HCT116 (cell line): ENCODE data around the gene GSN. TPM values are rescaled to one million over a fixed set of nuclear protein-coding genes. Genes with fewer than 3 reads are reported as not detected.

Experiments used
- ATAC-seq: fragments of 200-7000 bp; cut with Tn5 transposase; 2 replicates; pipeline ENCODE4 v1.9.1; 2020; ENCODE audit warnings: mild to moderate bottlenecking, moderate library complexity
- BruUV-seq: library from RNA; stranded (reverse); fragments of 400-500 nt; replicated peaks from 2 replicates; lab custom pipeline; 2021; lab: Mats Ljungman, UMichigan
- CTCF ChIA-PET: fragments of 300-600 bp; sonication (Branson Sonifier 250); formaldehyde crosslinking; loops from one replicate; lab custom pipeline; 2021; ENCODE audit warnings: antibody characterized with exemption; lab: Charles Lee
- POLR2A ChIA-PET: fragments of 300-600, 350-600 bp; sonication (Branson Sonifier 250); formaldehyde crosslinking; loops from one replicate; lab custom pipeline; 2021; ENCODE audit warnings: antibody characterized with exemption; lab: Charles Lee
- RAD21 ChIA-PET, 2 experiments: fragments of 300-600 bp; sonication (Branson Sonifier 250); formaldehyde crosslinking; loops; one replicate each; lab custom pipeline; 2023; ENCODE audit warnings: low total read pairs in 2 of 2; ENCODE audit not compliant: uncharacterized antibody in 2 of 2, unreplicated experiment in 2 of 2, low non-redundant PET in 1 of 2; lab: Charles Lee
- DNase-seq: peaks from one replicate; pipeline ENCODE4 v3.0.0-alpha.2; 2010; ENCODE audit warnings: low read depth, low spot score
- H2AFZ ChIP-seq: fragments of 200-600 bp; shearing (Covaris generic), sonication (generic); 2 replicates; pipeline ENCODE4 v1.6.1; 2017; ENCODE audit warnings: low read depth, mixed run types, mixed read lengths, antibody characterized with exemption, low read length; ENCODE audit not compliant: poor library complexity, severe bottlenecking
- H3K27ac ChIP-seq: 2 replicates; pipeline ENCODE4 v1.5.1; 2012; ENCODE audit warnings: low read depth, low read length
- H3K27me3 ChIP-seq: fragments of 200-600 bp; sonication (generic); 2 replicates; pipeline ENCODE4 v1.6.1; 2016; ENCODE audit warnings: mixed run types, low read length, mixed read lengths; ENCODE audit not compliant: insufficient read depth
- H3K36me3 ChIP-seq, 2 experiments: fragments of 200-500 bp in 1 of 2; fragments of 200-600 bp in 1 of 2; sonication (Bioruptor generic) in 1 of 2; sonication (generic) in 1 of 2; 2 replicates each; pipeline versions ENCODE4 v1.5.1 to v1.6.1; 2014 to 2016; ENCODE audit warnings: low read length in 2 of 2, inconsistent platforms in 1 of 2, mixed read lengths in 1 of 2, mixed run types in 1 of 2; ENCODE audit not compliant: insufficient read depth in 2 of 2, control insufficient read depth in 1 of 2
- H3K4me1 ChIP-seq, 2 experiments: fragments of 200-600 bp in 1 of 2; sonication (generic) in 1 of 2; 2 replicates each; pipeline versions ENCODE4 v1.5.1 to v1.6.1; 2012 to 2017; ENCODE audit warnings: low read length in 2 of 2, inconsistent platforms in 1 of 2, mild to moderate bottlenecking in 1 of 2, mixed read lengths in 1 of 2, mixed run types in 1 of 2, moderate library complexity in 1 of 2; ENCODE audit not compliant: insufficient read depth in 2 of 2, control insufficient read depth in 1 of 2
- H3K4me2 ChIP-seq: fragments of 200-600 bp; sonication (generic); 2 replicates; pipeline ENCODE4 v1.6.1; 2017; ENCODE audit warnings: mixed run types, low read length, mixed read lengths
- H3K4me3 ChIP-seq, 2 experiments: fragments of 200-600 bp in 1 of 2; sonication (generic) in 1 of 2; replicated peaks in 1 of 2; 2 replicates each; pipeline ENCODE4 v1.5.1; 2011 to 2016; ENCODE audit warnings: low read length in 2 of 2, control low read depth in 1 of 2, low read depth in 1 of 2, mild to moderate bottlenecking in 1 of 2, mixed read lengths in 1 of 2, mixed run types in 1 of 2
- H3K79me2 ChIP-seq: fragments of 200-600 bp; sonication (generic); 2 replicates; pipeline ENCODE4 v1.6.1; 2017; ENCODE audit warnings: mild to moderate bottlenecking, mixed run types, low read length, moderate library complexity, mixed read lengths; ENCODE audit not compliant: insufficient read depth
- H3K9ac ChIP-seq: fragments of 200-600 bp; sonication (generic); 2 replicates; pipeline ENCODE4 v1.6.1; 2016; ENCODE audit warnings: low read length, mixed read lengths
- H3K9me2 ChIP-seq: fragments of 200-600 bp; sonication (generic), shearing (Covaris generic); 2 replicates; pipeline ENCODE4 v1.6.1; 2017; ENCODE audit warnings: mixed run types, mild to moderate bottlenecking, moderate library complexity; ENCODE audit not compliant: insufficient read depth
- H3K9me3 ChIP-seq, 2 experiments: fragments of 200-500 bp in 1 of 2; fragments of 200-600 bp in 1 of 2; sonication (Bioruptor generic) in 1 of 2; sonication (generic) in 1 of 2; 2 replicates each; pipeline ENCODE4 v1.6.1; 2014 to 2017; ENCODE audit warnings: low read length in 2 of 2, mixed read lengths in 2 of 2, inconsistent platforms in 1 of 2, low read depth in 1 of 2, mild to moderate bottlenecking in 1 of 2, mixed run types in 1 of 2, moderate library complexity in 1 of 2; ENCODE audit not compliant: control insufficient read depth in 1 of 2, insufficient read depth in 1 of 2
- H4K20me1 ChIP-seq: fragments of 200-600 bp; sonication (generic), shearing (Covaris generic); 2 replicates; pipeline ENCODE4 v1.6.1; 2017; ENCODE audit warnings: mixed run types, mild to moderate bottlenecking, moderate library complexity; ENCODE audit not compliant: insufficient read depth
- ATF3 ChIP-seq: IDR thresholded peaks from 2 replicates; pipeline ENCODE4 v1.6.1; 2012
- CBX3 ChIP-seq: IDR thresholded peaks from 2 replicates; pipeline ENCODE4 v1.6.1; 2012; ENCODE audit warnings: low read depth
- CEBPB ChIP-seq: IDR thresholded peaks from 2 replicates; pipeline ENCODE4 v1.6.1; 2012; ENCODE audit warnings: low read depth
- CTCF ChIP-seq, 3 experiments: fragments of 200-600 bp in 1 of 3; sonication (generic) in 1 of 3; IDR thresholded peaks in 2 of 3; conservative IDR thresholded peaks in 1 of 3; 2 replicates each; pipeline ENCODE4 v1.5.1; 2012 to 2017; ENCODE audit warnings: low read depth in 2 of 3, low read length in 2 of 3, antibody characterized with exemption in 1 of 3, borderline replicate concordance in 1 of 3, control low read depth in 1 of 3, mild to moderate bottlenecking in 1 of 3, mixed read lengths in 1 of 3, mixed run types in 1 of 3, moderate library complexity in 1 of 3; ENCODE audit not compliant: insufficient read depth in 1 of 3
- EGR1 ChIP-seq: IDR thresholded peaks from 2 replicates; pipeline ENCODE4 v1.6.1; 2012; ENCODE audit warnings: low read depth
- EZH2 ChIP-seq: fragments of 200-600 bp; sonication (generic); IDR thresholded peaks from 2 replicates; pipeline ENCODE4 v1.6.1; 2017; ENCODE audit warnings: antibody characterized with exemption, mixed run types
- JUND ChIP-seq: IDR thresholded peaks from 2 replicates; pipeline ENCODE4 v1.6.1; 2012
- POLR2A ChIP-seq: IDR thresholded peaks from 2 replicates; pipeline ENCODE4 v1.7.0; 2011; ENCODE audit warnings: borderline replicate concordance; ENCODE audit not compliant: insufficient read depth, insufficient read length; ENCODE audit errors: extremely low read depth
- RAD21 ChIP-seq: IDR thresholded peaks from 2 replicates; pipeline ENCODE4 v1.6.1; 2012; ENCODE audit warnings: low read depth, mild to moderate bottlenecking
- SIN3A ChIP-seq: IDR thresholded peaks from 2 replicates; pipeline ENCODE4 v1.6.1; 2012; ENCODE audit warnings: low read depth
- SP1 ChIP-seq: IDR thresholded peaks from 2 replicates; pipeline ENCODE4 v1.6.1; 2012; ENCODE audit warnings: low read depth
- SRF ChIP-seq: IDR thresholded peaks from 2 replicates; pipeline ENCODE4 v1.6.1; 2012; ENCODE audit warnings: low read depth
- TCF7L2 ChIP-seq: IDR thresholded peaks from 2 replicates; pipeline ENCODE4 v1.7.0; 2011; ENCODE audit warnings: borderline replicate concordance, inconsistent platforms; ENCODE audit not compliant: insufficient read depth, insufficient read length; ENCODE audit errors: extremely low read depth
- YY1 ChIP-seq: IDR thresholded peaks from 2 replicates; pipeline ENCODE4 v1.6.1; 2011; ENCODE audit warnings: low read length, low read depth, moderate library complexity, mild to moderate bottlenecking; ENCODE audit not compliant: insufficient replicate concordance; ENCODE audit errors: extremely low read depth
- ZBTB33 ChIP-seq: IDR thresholded peaks from 2 replicates; pipeline ENCODE4 v1.6.1; 2011; ENCODE audit warnings: mild to moderate bottlenecking, low read length, moderate library complexity; ENCODE audit not compliant: insufficient replicate concordance; ENCODE audit errors: extremely low read depth
- ZFX ChIP-seq: fragments of 450-650 bp; IDR thresholded peaks from 2 replicates; pipeline ENCODE4 v1.6.1; 2017
- ZNF274 ChIP-seq: fragments of 200-500 bp; sonication (Bioruptor generic); IDR thresholded peaks from 2 replicates; pipeline ENCODE4 v1.6.1; 2014; ENCODE audit warnings: mild to moderate bottlenecking, low read depth, low read length, inconsistent platforms
- intact Hi-C: fragments of 100-400 bp; cut with micrococcal nuclease; formaldehyde crosslinking; loops from 2 replicates; pipeline ENCODE4 v1.10.0; 2022
- total RNA-seq: library from RNA; stranded (reverse); gene quantifications from one replicate; pipeline ENCODE4 v1.2.1, GENCODE V29; 2021; ENCODE audit not compliant: unreplicated experiment

The GSN gene
- total RNA-seq, 1 experiment from 2014 or later = 71.3 TPM

GRCh38 chr9:121309833-121310425, 42.0 kb downstream of the GSN start:
- Histone ChIP-seq H3K4me2 (no peak overlapping the region), H3K79me2 (no peaks in the 10 kb centered on the region), H3K9me3 (no peaks in the 10 kb centered on the region), H4K20me1 (no peaks in the 10 kb centered on the region), H3K4me1 (no peaks in the 10 kb centered on the region), H3K9ac (no peak overlapping the region), H3K27me3 (no peaks in the 10 kb centered on the region), H3K27ac (no peak overlapping the region), H3K4me3 (no peak overlapping the region), H3K9me2 (no peaks in the 10 kb centered on the region), H2AFZ (no peak overlapping the region), H3K36me3 (peaks cover 0 to 10% of the 10 kb centered on the region in 2 experiments; a peak in 2 of 4 replicates)
- CTCF ChIA-PET = interaction anchor here (0.9 kb wide), 1 partner anchor 10 kb away, joined by 4 read pairs; no protein-coding TSS in a partner anchor
- RAD21 ChIA-PET = no interaction called here
- intact Hi-C loops = no loop called here
- ATAC-seq = no peak
- BruUV-seq = no TSS peak
- no peak for DNase-seq
- POLR2A ChIA-PET = no interaction called here
- TF ChIP-seq CBX3 (no peak), ZBTB33 (no peak), SRF (no peak), EGR1 (no peak), ATF3 (no peak), POLR2A (no peak), JUND (no peak), CTCF (IDR thresholded peaks at IDR 0.05 in 2 of 3, conservative IDR thresholded peaks at IDR 0.05 in 1 of 3; ENCODE audit: borderline replicate concordance in 1 of 3, insufficient read depth in 1 of 3, low read depth in 2 of 3, low read length in 2 of 3) (no peak), CEBPB (no peak), SP1 (no peak), TCF7L2 (no peak), SIN3A (no peak), YY1 (no peak), EZH2 (no peak), ZNF274 (no peak), RAD21 (no peak), ZFX (no peak)
